ENCODE measurements around the gene CALML6.
A peak's percentile ranks its signal among the peaks of the same experiment; 100 is the strongest.

The CALML6 gene

DNA sequence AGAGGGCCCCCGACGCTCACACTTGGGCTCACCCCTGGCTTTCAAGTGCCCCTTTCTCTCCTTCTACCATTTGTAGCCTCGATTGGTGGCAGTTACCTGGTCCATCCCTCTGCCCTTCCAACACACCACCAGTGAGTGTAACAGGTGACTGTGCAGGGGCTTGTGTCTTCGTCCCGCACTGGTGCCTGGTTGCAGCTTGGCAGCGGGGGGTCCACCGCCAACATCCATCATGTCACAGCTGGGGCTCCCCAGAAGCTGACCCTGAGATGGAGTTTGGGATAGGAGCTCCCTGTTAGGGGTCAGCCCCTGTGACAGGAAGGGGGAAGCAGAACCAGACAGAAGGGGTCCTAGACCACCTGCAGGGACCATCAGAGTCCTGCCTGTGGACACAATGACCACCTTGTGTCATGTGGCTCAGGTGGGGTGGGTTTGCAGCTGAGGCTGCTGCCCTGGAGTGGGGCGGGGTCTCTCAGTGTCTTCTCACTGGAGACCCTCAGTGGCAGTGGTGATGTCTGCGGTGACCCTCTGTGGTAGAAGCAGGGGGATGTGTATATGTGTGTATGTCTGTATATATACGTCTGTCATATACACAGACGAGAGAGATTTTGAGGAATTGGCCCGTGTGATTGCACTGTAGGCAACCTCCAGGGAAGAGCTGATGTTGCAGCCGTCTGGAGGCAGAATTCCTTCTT, 3.6 kb upstream of the CALML6 start:
- no peak for DNase-seq

GRCh38 chr1:1914101-1914970, 724 bp upstream of the CALML6 start:
- no peak for DNase-seq

DNA sequence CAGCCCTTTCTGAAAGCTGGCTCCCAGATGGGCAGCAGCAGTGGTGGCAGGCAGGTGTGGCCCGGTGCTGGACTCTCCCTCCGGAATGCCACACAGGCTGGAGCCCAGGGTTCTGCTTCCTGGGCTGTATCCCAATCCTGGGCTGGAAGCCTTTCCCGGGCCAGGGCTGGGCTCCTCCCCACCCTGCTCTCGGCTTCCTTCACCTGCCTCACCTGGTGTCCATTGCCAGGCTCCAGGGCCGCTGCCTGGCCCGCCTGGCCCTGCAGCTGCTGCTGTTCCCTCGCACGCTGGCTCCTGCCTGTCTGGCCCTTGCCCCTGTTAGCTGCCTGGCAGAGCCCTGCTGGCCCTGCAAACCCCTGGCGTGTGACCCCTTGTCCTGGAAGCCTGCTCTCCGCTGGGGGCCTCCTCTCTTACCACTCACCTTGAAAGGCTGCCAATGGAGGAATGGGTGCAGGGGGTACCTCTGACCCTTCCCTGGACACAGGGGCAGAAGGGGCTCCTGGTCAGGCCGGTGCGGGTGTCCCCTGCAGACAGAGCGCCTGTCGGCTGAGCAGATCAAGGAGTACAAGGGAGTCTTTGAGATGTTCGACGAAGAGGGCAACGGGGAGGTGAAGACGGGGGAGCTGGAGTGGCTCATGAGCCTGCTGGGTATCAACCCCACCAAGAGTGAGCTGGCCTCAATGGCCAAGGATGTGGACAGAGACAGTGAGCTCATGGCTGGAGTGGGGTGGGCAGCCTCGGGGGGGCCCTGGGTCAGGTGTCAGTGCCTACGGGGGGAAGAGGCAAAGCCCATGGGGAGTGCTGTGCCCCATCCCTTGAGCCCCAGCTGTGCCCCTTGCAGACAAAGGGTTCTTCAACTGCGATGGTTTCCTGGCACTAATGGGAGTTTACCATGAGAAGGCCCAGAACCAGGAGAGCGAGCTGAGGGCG, 1.1 kb downstream of the CALML6 start:
- DNase-seq, result no peak

DNA sequence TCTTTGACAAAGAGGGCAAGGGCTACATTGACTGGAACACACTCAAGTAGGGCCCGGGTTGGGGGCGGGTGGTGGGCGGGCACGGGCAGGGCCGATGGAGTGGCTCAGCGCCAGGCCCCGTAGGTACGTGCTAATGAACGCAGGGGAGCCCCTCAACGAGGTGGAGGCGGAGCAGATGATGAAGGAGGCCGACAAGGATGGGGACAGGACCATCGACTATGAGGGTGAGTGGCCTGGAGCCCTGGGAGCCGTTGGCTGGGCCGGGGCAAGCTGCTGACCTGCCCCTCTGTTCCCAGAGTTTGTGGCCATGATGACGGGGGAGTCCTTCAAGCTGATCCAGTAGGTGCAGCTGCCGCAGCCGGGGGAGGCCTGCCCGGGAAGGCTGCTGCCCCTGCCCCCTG, 1.8 kb downstream of the CALML6 start:
- no peak for DNase-seq

DNA sequence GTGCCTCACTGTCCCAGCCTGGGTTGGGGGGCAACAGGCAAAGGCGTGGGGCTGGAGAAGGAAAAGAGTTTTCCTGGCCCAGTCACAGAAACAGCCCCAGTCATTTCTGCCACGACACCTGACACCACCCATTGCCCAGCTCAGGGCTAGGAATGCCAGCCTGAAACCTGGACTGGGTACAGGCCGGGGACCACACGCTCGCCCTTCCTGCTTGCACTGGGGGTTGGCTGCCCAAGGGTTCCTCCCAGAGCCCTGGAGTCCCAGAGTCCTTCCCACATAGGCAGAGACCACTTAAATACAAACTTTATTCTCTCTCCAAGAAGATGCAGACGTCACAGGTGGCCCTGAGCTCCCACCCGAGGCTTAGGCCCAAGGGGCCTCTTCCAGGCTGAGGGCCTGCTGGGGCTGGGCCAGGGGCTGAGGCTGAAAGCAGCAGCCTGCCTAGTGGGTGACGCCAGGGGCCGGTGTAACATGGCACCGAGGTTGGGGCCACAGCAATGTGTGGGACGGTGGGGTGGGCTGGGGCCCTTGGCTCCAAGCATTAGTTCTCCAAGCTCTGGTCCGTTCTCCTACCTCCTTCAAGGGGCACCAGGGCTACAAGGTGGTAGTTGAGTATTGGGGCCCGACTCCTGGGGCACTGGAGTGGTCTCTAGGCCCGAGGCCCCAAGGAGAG, 2.4 kb downstream of the CALML6 start:
- no peak for DNase-seq

GRCh38 chr1:1917995-1918900, 3.2 kb downstream of the CALML6 start:
- DNase-seq, result no peak

GRCh38 chr1:1918901-1919303, 3.8 kb downstream of the CALML6 start, which contains the start of gene TMEM52:
TSS of gene TMEM52 (minus strand) at chr1:1919279. CDS start at chr1:1919265, 14 bp downstream.
- no peak for DNase-seq

DNA sequence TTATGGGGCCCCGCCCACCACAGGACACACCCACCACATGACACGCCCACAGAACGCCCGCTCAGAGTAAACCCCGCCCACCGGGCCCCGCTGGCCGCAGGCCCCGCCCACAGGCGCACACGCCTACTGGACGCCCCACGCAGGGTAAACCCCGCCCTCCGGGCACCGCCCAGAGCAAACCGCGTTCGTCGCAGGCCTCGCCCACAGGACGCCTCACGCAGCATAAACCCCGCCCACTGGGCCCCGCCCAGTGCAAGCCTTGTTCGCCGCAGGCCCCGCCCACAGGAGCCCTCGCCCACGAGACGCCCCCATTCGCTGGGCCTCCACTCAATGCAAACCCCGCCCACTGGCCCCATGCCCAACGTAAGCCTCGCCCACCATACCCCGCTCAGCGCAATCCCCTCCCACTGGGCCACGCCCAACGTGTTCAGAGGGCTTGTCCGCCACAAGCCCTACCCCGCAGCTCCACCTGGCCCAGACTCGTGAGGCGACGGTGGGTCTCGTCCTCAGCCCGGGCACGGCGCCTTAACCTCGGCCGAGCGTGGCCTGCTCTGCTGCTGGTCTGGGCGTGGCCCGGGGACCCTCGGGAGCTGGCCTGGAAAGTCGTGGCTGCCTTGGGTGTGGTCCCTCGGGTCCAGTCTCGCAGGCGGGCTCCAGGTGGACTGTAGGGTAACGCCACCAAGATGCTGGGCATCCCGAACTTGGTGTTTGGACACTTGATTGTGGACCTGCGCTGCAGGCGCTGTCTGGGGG, 4.4 kb downstream of the CALML6 start:
- peak; percentile 96 for DNase-seq

DNA sequence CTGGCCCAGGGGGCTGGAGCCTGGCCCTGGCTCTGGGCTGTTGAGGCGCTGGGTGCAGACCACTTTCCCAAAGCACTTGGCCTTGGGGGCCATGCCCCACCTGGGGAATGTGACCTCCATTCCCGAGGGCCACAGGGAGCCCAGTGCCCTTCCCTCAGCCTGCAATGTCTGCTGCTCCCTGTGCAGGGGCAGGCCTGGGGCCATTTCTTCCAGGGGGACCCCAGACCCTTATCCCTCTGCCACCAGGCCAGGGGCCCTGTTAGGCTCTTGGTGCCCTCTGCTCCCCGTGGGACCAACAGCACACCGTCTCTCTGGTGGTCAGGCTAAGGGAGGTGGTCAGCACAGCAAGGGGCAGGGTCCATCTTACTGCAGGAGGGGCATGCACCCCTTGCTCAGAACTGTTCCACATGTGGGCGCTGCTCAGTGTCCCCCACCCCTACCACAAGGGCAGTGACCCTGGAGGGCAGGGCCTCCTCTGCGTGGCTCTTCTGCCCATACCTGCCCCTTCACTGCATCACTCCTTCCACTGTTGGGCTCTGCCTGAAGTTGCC, 5.1 kb downstream of the CALML6 start:
- no peak for DNase-seq

DNA sequence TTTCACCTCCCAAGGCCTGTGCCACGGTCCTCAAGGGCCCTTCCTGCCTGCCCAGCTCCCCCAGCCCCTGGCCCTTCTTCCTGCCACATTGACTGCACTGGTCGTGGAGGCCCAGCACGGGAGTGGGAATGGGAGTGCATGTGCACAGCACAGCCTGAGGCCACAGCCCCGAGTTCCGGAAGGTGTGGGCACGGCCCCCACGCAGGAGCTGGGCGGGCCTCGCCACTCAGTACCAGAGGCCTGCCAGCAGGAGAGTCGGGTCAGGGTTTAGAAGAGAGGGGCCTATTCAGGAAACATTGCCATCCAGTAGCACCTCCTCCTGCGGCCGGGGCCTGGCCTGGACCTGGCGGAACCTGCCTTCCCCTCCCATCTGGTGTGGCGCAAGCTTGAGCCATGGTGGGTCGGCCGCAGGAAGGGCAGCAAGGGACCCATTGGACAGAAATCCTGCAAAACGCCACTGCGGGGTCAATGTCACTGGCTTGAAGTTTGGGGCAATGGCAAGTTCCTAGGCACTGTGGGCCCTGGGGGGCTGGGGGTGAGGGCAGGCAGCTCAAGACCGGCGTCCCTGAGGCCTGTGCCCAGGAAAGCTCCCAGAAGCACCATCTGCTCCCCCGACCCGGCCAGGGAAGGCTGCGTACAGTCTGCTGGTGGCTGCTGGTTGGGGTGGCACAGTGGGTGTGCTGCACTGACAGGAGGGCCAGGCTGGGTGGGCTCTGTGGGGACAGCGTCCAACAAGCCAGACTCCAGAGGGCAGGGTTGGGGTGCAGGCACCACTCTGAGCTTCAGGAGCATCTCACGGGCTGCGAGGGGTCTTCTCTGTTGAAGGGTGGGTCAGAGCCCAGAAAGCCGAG, 5.8 kb downstream of the CALML6 start:
- DNase-seq, result no peak

DNA sequence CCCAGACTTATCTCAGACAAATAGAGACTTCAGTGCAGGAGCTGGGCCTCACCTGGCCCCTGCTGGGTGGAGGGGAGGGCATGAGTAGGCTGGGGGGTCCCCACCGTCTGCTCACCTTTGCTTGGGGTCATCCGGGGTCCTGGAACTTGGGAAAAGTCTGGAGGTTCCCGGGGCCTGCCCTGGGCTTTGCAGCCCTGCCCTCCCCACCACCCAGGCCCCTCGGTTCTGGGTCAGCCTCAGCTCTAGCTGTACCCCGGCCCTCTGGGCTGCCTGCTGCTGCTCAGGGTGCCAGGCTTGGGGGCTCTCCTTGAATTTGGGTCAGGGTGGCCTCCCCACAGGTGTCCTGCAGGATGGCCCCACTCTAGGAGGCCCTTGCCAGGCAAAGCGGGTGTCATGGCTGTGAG, 6.4 kb downstream of the CALML6 start:
- DNase-seq, result no peak

- no peak for DNase-seq
Observed at GRCh38 chr1:1921901-1922701, 7.0 kb downstream of the CALML6 start.

- no peak for DNase-seq
Observed at GRCh38 chr1:1922702-1922955, 7.6 kb downstream of the CALML6 start.

DNA sequence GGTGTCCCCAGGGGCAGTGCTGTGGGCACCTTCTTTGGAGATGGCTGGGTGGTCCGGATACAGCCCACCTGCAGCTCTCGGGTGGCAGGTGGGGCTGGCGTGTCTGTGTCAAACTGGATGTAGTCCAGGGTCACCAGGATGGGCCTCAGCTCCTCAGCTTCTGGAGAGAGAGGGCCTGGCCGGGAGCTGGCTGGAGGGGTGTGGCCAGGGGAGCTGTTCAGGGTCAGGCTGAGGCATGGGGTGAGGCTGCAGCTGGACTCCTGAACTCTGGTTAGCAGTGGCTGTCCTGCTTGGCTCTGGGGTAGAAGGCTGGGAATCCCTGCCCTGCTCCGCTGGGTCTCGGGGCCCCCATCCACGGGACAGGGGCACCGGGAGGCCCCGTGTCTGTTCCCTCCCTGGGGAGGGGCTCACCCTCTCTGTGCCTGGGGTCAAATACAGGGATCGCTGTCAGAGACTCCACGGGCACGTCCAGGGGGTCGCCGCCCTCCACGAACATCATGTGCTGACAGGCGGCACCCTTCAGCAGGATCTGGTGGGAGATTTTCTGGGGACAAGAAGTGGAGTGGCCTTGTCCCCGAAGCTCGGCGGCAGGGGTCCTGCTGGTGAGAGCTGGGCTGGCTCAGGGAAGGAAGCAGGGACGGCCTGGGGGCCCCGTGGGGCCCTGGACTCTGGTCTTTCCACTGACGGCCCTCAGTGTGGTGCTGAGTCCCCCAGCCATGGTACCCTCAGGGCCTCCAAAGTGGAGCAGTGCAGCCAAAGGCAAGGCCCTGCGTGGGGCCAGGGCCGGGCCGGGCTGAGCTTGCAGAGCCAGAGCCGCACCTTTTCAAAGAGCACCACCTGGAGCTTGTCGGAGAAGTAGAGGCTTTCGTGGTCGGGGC, 8.1 kb downstream of the CALML6 start:
- no peak for DNase-seq

- DNase-seq, result no peak
Observed at GRCh38 chr1:1924386-1924785, 9.3 kb downstream of the CALML6 start.

GRCh38 chr1:1924849-1925248, 9.8 kb downstream of the CALML6 start:
- no peak for DNase-seq

DNA sequence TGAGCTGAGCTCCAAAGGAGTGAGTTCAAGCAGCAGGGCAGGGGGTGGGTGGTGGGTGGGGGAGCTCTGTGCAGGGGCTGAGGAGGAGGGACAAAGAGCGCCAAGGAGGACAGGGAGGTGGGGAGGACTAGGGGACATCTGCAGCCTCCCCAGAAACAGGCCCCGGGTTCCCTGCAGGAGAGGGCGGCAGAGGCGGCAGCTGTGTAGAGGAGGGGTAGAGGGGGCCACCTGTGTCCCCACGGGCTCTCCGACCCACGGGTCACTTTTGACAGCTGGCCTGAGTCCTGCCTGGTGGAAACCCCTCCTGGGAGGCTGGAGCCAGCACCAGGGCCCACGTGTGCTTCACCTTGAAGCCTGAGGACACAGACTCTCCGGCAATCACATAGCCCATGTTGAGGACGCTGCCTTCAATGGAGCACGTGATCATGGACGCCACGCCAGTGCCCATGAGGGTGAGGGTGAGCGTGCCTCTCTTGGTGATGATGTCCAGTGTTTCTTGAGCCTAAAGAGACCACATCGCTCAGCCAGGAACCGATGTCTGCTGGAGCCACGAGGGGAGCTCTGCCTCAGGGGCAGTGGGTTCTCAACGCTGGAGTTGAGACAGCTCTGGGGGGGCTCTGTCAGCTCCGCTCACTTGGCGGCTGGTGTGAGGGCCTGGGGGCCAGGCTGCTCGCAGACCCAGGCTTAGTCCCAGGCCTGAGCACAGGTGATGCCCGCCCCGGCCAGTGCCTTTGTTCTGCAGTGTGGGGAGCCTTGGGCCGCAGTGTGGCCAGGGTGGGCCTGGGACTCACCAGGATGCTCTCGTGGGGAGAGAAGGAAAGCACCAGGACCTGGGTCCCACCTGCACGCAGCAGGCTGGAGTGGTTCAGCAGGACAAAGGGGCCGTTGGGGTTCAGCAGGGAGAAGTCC, 10.6 kb downstream of the CALML6 start:
- DNase-seq, result no peak

Measured in fibroblast of skin of right quadriceps (primary cell).